GM19099 (cell line): ENCODE results near the gene ZNF407.

Experiments
- POLR2A ChIP-seq: IDR thresholded peaks from 3 replicates; pipeline ENCODE4 v1.6.1; 2011; ENCODE audit warnings: low read depth; ENCODE audit not compliant: insufficient read length; ENCODE audit errors: extremely low read depth

The ZNF407 gene

DNA sequence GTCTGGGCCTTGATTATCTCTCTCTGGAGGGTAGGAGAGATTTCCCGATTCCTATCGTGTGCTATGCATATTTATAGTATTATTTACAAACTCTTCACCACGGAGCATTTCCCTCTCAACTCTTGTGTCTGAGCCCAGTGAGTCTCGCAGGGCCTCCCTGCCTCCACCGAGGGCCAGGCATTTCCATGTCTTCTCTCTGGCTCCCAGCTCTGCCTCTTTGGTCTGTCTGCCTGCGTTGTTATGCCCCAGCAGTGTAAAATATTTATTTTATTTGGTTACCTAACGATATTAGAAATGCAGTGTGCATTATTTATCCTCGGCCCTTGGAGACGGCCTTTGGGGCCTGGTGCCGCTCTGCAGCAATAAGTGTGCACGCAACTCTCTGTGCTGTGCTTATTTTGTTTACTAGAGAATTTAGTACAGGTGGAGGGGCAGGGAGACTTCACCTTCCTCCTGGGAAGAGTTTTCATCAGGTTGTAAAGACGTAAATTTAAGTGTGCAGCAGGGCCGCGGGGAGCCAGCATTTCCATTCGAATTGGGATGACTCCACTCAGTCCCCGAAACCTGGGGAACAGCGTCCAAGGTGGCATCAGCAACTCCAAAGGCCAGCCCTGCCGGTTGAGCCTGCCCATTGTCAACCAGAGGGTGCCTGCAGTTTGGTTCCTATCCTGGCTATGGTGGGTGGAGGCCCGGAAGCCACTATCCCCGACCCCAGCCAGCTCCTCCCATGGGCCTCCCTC lies 511.1 kb downstream of the ZNF407 start:
- TF ChIP-seq POLR2A = no peak

DNA sequence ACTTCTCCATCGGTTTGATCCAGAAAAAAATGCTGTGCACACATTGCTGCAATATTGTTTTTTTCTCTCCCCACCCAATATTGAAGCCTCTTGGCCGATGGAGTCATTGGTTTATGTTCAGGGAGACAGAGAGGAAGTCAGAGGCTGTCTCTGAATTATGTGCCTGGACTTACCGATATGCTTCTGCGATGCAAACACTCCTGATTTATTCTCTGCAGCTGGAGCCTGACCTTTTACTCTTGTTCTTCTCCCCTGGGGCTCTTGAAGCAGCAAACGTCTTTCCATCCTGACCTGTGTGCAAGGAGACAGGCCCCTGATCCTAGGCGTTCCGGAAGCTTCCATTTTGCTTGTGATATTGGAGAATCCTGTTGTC lies 511.6 kb downstream of the ZNF407 start:
- TF ChIP-seq POLR2A = no peak

DNA sequence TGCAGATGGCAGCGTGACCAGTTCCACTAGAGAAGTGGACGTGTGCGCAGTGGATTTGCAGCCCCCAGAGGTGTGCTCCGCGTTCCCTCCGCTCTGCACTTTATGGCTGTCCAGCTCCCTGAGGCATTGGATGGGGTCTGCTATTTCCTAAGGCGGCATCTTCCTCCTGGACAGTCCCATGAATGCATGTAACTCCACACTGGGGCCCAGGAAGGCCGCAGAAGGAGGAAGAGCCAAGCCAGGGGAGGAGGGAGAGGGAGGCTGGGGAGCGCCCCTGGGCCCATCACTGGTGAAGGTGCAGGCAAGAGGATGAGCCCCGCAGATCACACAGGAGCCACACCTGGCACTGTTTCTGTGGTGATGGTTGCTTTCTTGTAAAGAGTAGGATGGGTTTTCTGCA lies 512.1 kb downstream of the ZNF407 start:
- no peak for TF ChIP-seq POLR2A

DNA sequence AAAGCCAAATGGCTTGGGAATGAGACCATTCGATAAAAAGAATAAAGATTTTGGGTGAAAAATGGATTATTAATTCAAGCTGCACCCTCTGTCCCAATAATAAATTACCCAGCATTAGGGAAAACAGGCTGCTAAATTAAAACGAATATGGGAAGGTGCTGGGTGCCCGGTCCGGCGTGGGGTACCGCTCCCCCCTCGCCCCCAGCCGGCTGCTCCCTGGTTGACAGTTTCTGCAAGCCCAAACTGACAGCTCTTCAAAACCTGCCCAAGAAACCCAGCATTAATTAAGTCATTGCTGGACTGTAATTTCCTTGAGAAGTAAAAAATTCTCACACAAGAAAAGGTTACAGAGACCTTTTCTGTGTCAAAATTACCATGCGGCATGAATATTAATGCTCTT lies 512.6 kb downstream of the ZNF407 start:
- TF ChIP-seq POLR2A = no peak

DNA sequence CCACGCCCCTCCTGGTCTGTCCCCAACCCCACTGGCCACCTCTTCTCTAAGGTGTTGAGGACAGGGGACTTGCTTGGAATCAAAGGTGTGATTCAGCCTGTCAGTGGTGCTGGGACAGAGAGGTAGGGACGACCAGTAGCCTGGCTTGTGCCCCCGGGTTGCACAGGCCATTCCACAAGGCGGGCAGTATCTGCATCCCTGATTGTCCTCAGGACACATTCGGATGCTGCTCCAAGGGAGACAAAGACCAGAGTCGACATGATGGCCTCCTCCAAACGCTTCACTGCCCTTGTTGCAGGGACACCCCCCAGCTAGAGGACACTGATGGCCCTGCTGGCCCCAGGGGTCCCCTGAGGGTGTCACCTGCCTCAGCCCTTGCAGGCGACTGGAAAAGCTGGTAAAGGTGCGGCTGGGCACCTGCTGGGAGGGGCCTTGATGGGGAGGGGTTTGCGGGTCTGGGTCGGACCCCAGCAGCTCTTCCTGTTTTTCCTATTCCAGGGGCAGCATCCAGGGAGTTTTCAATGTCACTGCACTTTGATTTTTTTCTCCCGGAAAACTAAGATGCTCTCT lies 513.3 kb downstream of the ZNF407 start:
- TF ChIP-seq POLR2A = no peak

DNA sequence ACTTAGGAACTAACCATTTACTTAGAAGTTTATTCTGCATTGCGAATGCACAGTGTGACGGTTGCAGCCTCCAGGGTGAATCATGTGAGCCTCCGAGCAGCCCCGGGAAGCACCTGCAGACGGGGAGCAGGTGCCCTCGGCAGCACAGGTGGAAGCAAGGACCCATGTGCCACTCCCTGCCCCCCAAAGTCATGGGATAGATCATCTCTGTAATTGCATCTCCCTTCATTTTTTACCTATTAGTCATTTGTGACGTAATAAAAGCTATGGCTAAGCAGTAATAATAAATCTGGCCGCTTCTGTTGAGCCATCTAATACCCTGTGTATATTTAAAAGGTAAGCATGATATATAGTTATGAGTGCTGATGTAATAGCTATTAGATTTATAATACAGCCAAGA lies 514.1 kb downstream of the ZNF407 start:
- no peak for TF ChIP-seq POLR2A

DNA sequence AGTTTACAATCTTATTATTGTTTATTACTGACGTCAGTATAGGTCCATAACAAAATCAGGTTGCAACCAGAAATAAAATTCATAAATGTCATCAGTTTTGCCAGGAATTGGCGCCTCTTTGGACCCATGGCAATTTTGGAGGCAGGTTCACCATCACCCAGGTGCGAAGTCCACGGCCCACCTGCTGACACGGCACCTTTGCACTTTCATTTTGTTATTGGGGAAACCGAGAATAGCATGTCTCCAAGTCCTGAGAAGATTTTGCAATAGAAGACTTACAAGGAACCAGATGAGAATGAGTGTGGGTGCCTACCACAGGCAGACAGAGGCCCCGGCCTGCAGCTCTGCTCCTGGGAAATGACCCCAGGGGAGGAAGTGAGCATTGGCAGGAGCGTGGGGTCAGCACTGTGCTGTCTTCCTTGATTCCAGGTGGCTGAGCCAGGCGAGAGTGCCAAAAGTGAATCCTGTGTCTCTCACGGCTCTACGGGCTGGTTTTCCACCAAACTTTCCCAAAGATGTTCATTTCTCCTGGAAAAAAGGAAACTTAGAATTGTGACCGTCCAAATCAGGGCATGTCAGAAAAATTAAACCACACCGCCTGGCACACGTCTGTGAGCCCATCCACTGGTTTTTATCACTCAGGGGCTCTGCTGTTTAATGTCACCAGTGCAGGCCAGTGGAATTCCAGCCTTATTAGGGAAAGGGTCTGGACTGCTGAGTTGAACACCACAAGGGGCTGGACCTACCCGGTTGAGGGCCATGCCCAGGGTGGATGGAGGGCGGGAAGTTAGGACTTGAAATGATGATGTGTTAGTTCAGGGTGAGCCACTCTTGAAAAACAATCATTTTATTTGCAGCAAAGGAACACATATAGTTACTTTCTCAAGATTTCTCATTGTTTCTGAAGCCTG lies 514.8 kb downstream of the ZNF407 start:
- no peak for TF ChIP-seq POLR2A

DNA sequence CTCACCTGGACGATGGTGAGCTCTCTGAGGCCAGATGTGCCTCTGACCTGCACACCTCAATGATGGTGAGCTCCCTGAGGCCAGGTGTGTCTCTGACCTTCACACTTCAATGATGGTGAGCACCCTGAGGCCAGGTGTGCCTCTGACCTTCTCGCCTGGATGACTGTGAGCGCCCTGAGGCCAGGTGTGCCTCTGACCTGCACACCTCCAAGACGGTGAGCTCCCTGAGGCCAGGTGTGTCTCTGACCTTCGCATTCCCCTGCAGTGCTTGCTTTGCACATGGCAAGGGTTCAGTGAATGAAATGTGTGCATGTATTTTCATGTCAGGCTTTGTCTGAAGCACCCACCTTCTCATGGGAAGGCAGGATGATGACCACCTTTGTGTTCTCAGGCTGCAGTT lies 515.8 kb downstream of the ZNF407 start:
- TF ChIP-seq POLR2A = no peak

DNA sequence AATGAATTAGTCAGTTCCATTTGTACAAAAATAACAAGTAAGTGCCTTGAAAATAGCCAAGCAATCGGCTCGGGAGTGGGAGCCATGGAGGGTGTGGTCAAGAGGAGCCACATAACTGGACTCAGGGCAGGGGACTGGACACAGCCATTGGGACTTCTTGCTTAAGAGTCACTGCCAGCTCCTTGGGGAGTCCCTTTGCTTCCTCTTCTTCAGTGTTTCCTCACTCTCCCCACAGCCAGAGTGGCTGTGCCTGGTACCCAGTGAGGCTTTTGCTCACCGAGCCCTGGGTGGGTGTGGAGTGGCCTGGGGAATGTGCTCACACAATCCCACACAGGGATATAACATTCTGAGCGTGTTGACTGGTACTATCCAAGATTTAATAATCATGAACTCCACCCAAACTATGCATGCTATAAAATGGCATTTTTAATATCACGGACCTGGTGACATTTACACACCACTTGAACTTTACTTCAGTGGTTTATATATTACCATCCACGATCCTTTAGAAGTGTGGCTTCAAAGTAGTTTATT lies 516.6 kb downstream of the ZNF407 start:
- TF ChIP-seq POLR2A = no peak
